DND-41 (cell line): Measurements from ENCODE around the gene C6orf89.

Experiments used
- CTCF ChIP-seq: IDR thresholded peaks from 2 replicates; pipeline ENCODE4 v1.5.1; 2012; ENCODE audit warnings: borderline replicate concordance, low read length, moderate library complexity, mild to moderate bottlenecking; ENCODE audit not compliant: poor library complexity, severe bottlenecking; ENCODE audit errors: extremely low read depth
- EZH2 ChIP-seq: IDR thresholded peaks from 3 replicates; pipeline ENCODE4 v1.6.1; 2012; ENCODE audit warnings: borderline replicate concordance, low read depth, mild to moderate bottlenecking, moderate library complexity, low read length, inconsistent platforms; ENCODE audit not compliant: severe bottlenecking

GRCh38 chr6:36933102-36933501, 47.4 kb downstream of the C6orf89 start:
- TF ChIP-seq EZH2 (no peak), CTCF (no peak)
